Measurements from ENCODE around the gene WDR7.

Gene WDR7

GRCh38 chr18:57077786-57078552, 426.8 kb downstream of the WDR7 start:
- no peak for DNase-seq (ENCODE audit: low read depth, low spot score)

GRCh38 chr18:57078614-57079013, 427.5 kb downstream of the WDR7 start:
- DNase-seq (ENCODE audit: low read depth, low spot score): no peak

DNA sequence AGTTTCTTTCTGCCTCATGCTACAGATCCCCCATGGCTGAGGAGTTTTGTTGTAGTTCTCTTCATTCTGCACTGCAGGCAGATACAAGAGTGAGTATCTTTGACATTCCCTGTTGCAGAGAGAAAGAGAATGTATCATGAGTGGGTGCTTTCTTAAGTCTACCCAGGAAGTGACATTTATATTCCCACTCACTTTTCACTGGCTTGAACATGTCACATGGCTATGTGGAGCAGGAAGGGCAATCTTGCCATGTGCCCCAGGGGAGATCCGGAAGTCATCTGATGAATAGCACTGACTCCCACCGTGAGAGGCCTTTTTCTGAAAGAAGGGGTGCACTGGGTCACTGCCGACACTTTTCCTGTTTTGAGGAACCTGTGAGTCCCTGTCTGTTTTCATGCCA, 429.3 kb downstream of the WDR7 start:
- no peak for DNase-seq (ENCODE audit: low read depth, low spot score)

DNA sequence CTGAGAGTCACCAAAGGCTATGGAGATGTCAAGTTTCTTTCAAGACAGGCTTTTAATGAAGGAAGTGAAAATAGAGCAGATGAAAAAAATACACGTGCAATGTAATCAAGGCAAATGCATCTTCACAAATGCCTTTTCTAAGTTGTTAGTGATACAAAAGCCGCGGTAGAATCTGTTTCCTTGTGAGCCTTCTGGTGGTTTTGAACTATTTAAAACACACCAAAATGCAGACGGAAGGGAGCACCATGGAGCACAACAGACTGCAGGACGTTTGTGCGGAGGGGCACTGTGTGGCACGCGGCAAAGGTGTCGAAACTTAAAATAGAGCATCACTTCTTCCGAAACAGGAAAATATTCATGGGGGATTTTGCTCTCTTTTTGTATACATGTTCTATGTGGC, 430.7 kb downstream of the WDR7 start:
- no peak for DNase-seq (ENCODE audit: low read depth, low spot score)

- no peak for DNase-seq (ENCODE audit: low read depth, low spot score)
Observed at GRCh38 chr18:57083485-57083884, 432.3 kb downstream of the WDR7 start.

DNA sequence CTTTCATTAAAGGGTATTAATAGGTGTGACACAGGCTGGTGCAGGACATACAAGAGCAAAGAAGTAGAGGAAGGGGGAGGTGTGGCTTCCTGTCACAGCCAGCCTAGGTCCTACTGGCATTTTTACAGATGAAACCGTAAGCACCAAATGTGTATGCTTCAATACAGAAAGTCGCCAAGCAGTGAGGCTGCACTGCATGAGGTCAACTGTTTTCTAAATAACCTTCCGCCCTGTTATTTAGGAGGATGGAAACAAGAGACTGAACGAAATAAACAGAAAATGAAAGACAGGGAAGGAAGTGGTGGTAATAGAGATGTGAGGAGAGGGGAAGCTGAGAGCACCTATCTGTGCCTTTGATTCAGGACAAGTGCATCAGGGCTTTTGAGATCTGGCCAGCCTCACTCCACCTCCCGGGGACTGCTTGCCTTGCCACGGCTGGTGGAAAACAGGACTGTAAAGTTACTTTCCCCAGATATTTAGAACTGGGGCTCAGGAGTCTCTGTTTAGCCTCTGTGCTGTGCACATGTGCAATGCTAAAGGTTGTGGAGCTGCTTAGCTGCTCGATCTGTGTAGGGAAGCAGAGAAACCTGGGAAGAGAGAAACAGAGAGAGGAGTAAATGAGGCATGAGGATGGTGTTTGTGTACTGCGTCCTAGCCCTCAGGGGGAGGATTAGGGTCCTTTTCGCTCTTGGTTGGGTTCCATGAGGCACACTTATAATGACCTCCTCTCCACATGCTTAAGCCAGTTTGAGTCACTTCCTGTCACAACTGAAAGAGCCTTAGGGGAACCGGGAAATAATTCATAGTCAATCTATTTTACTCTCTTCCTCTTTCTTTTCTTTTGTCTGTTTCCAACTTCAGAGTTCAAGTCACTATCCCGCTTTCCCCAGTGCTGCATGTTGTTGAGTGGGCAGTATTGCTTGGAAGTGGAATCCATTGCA, 433.4 kb downstream of the WDR7 start:
- DNase-seq (ENCODE audit: low read depth, low spot score): no peak

DNA sequence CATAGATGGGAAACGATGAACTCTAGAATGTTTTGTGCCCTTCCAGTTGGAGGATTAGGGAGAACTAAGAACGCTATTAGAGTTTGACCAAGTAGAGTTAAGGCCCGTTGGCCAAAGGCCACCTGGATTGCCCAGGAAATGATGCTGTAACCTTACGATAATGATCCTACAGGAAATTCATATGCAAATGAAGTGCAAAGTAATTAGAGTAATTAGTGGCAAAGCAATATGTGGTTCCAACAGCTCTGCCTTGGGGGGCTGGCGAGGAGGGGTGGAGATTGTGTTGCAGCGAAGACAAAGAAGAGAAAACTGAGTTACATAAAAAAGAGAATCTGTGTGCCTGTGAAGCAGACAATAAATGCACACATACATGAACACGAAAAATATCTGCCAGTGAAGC, 434.2 kb downstream of the WDR7 start:
- no peak for DNase-seq (ENCODE audit: low read depth, low spot score)

DNA sequence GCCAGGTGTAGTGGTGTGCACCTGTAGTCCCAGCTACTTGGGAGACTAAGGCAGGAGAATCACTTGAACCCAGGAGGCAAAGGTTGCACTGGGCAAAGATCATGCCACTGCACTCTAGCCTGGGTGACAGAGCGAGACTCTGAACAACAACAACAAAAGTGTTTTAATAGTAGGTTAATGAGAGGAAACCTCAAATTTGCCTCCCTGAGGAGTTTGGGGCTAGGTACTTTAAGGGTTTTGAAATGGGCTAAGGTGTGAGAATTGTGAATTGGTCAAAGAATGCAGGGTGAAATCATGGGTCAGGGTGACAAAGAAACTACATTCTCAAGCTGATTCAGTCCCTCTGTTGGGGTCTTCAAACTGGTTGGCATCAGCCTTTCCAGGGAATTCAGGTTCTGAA, 435.0 kb downstream of the WDR7 start:
- no peak for DNase-seq (ENCODE audit: low read depth, low spot score)

Measured in iPS DF 19.7 (cell line).